Mucosa of descending colon (tissue), 3 donors: ENCODE results near the gene BASP1. TPM values are rescaled to one million over a fixed set of nuclear protein-coding genes. Genes with fewer than 3 reads are reported as not detected.

Experiments
- ATAC-seq: fragments of 200-7000 bp; cut with Tn5 transposase; one replicate; pipeline ENCODE4 v1.9.1; 2020; ENCODE audit warnings: mild to moderate bottlenecking, moderate library complexity
- DNase-seq, 3 donors: peaks; one replicate each; pipeline ENCODE4 v3.0.0-alpha.2; 2020
- H3K36me3 ChIP-seq: fragments of 200-600 bp; one replicate; pipeline ENCODE4 v1.8.0; 2021; ENCODE audit warnings: low read depth, mild to moderate bottlenecking
- H3K4me1 ChIP-seq: fragments of 200-600 bp; one replicate; pipeline ENCODE4 v1.8.0; 2021; ENCODE audit warnings: low read depth, mild to moderate bottlenecking
- H3K4me3 ChIP-seq: fragments of 200-600 bp; one replicate; pipeline ENCODE4 v1.8.0; 2021; ENCODE audit warnings: mild to moderate bottlenecking
- H3K9me3 ChIP-seq: fragments of 200-600 bp; one replicate; pipeline ENCODE4 v1.8.0; 2021; ENCODE audit warnings: mild to moderate bottlenecking
- intact Hi-C, 2 donors: fragments of 100-400 bp; cut with DNase I in 1 of 2; cut with micrococcal nuclease in 1 of 2; formaldehyde crosslinking; loops; one replicate each; pipeline versions ENCODE4 v1.11.0 to v1.11.1; 2022; cut with DNase I, micrococcal nuclease
- long read RNA-seq, 2 donors: library from polyadenylated mRNA; unstranded; transcript quantifications; one replicate each; pipeline ENCODE4 v2.0.0, GENCODE V29; 2019 to 2021
- total RNA-seq, 3 donors: library from RNA; stranded (reverse); fragmentation: NEBNext Ultra II Directional in 2 of 3; extraction: Animal tissue kit (Norgen Biotek cat#: 25700) in 2 of 3; gene quantifications; one replicate each; pipeline versions ENCODE4 v1.2.1 to v1.2.4, GENCODE V29; 2021 to 2023
- TF ChIP-seq, protein P1 (sequence below): fragments of 200-600 bp; IDR thresholded peaks from one replicate; pipeline ENCODE4 v1.8.0; 2022; ENCODE audit warnings: antibody characterized with exemption, mild to moderate bottlenecking
- donor health status: DM: no; HTN: no; CAD: no; lungs with moderate emphysema.
- donor health status: DM: no; HTN: no; CAD: no.
- donor health status: DM: no; HTN: yes; CAD: no.

Gene BASP1, protein sequence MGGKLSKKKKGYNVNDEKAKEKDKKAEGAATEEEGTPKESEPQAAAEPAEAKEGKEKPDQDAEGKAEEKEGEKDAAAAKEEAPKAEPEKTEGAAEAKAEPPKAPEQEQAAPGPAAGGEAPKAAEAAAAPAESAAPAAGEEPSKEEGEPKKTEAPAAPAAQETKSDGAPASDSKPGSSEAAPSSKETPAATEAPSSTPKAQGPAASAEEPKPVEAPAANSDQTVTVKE
- 10 to 100 TPM in 1 of 3 donors, 1 to 10 TPM in 2; 3.6 to 10.6 (median 8.6) TPM for total RNA-seq
- long read RNA-seq, donor 1, transcript BASP1-201 (2 exons, 1,878 nt) = major isoform, 9 of 9 reads
- long read RNA-seq, donor 1, partial matches to known transcripts = 0 of 9 reads
- long read RNA-seq, donor 1, other reads (novel, unspliced or antisense) = 0 of 9 reads
- long read RNA-seq, donor 2, partial matches to known transcripts = 0 of 1 reads
- long read RNA-seq, donor 2, other reads (novel, unspliced or antisense) = 1 of 1 reads

DNA sequence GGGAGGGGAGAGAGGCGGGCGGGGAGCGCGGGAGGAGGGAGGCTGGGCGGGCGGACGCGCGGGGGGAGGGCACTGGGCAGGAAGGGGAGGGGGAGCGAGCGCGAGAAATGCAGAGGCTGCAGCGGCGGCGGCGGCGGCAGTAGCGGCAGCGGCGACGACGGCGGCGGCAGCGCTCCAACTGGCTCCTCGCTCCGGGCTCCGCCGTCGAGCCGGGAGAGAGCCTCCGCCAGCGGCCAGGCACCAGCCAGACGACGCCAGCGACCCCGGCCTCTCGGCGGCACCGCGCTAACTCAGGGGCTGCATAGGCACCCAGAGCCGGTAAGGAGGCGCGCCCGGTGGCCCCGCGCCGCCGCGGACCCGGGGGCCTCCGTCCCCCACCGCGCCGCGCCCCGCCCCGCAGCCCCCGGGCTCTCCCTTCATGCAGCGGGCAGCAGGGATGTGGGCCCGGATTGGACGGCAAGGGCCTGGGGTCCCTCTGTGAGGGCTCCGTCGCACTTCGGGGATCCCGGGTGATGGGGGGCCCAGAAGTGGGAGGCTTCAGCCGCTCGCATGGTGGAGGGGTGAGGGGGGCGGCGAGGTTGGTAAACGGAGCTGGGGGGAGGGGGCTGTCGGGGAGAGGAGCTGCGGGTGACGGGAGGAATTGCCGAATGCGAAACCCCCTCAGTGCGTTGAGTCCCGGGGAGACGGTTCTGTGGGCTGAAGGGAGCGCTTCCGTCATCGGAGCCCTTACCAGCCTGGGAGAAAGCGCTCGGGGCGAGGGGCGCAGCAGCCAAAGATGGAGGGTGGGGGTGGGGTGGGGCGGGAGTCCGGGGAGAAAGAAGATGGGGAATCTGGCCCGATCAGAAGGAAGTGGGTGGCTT lies at the start of gene BASP1:
BASP1 (plus strand) TSS at position 139 of the 860 bp plus-strand sequence. CDS start 57,586 bp downstream, outside the sequence.
- DNase-seq (peak; percentile 63 to 87 (median 75)), ATAC-seq (peak; percentile 70)
- H3K4me3 ChIP-seq = peak within 1 kb of the TSS; percentile 24
- H3K4me1 ChIP-seq = peaks cover 9% of the 10 kb centered on the region
- TF ChIP-seq, protein P1, sequence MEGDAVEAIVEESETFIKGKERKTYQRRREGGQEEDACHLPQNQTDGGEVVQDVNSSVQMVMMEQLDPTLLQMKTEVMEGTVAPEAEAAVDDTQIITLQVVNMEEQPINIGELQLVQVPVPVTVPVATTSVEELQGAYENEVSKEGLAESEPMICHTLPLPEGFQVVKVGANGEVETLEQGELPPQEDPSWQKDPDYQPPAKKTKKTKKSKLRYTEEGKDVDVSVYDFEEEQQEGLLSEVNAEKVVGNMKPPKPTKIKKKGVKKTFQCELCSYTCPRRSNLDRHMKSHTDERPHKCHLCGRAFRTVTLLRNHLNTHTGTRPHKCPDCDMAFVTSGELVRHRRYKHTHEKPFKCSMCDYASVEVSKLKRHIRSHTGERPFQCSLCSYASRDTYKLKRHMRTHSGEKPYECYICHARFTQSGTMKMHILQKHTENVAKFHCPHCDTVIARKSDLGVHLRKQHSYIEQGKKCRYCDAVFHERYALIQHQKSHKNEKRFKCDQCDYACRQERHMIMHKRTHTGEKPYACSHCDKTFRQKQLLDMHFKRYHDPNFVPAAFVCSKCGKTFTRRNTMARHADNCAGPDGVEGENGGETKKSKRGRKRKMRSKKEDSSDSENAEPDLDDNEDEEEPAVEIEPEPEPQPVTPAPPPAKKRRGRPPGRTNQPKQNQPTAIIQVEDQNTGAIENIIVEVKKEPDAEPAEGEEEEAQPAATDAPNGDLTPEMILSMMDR = no peak
- no peaks in the 10 kb centered on the region for H3K36me3 ChIP-seq
- intact Hi-C loops = loop anchor here in 1 of 2 donors (10.0 kb wide), 1 partner anchor 1097 kb away; no protein-coding TSS in a partner anchor
- H3K9me3 ChIP-seq = no peaks in the 10 kb centered on the region

DNA sequence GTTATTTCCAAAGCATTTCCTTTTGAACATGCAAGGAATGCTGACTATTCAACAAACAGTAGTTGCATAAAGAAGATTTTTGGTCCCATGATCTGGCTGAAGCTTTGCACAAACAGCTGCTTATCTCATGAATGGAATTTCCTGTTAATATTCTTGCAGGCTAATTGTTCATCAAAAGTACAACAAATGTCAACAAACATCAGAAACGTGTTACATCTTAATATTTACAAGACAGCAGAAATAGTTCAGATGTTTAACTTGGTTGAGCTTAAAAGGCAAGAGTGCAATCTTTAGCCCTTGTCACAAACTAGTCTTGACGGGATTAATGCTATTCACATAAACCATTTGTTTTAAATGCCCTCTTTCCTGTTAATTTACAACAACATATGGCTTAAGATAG lies 47.9 kb upstream of the BASP1 start:
- TF ChIP-seq, protein P1 = no peak
- DNase-seq (no peak), ATAC-seq (no peak)
- intact Hi-C loops = no loop called here
- H3K36me3 ChIP-seq = no peaks in the 10 kb centered on the region
- H3K4me1 ChIP-seq = no peaks in the 10 kb centered on the region
- H3K4me3 ChIP-seq = no peak overlapping the region
- H3K9me3 ChIP-seq = no peaks in the 10 kb centered on the region

DNA sequence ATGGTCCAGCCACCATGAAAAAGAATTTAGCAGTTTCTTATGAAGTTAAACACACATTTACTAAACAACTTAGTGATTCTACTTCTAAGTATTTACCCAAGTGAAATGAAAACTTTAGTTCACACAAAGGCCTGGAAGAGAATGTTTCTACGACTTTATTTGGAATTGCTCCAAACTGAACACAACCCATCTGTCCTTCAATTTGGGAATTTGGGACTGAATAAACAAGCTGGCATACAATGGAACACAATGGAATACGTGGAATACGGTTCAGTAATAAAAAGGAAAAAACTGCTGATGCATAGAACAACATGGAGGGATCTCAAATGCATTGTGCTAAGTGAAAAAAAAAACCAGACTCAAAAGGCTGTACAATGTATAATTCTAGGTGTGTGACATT lies 44.6 kb upstream of the BASP1 start:
- TF ChIP-seq, protein P1 = no peak
- no peak for ATAC-seq
- Histone ChIP-seq H3K9me3 (no peaks in the 10 kb centered on the region), H3K36me3 (no peaks in the 10 kb centered on the region), H3K4me1 (no peaks in the 10 kb centered on the region), H3K4me3 (no peak overlapping the region)
- no peak for DNase-seq
- intact Hi-C loops = no loop called here

DNA sequence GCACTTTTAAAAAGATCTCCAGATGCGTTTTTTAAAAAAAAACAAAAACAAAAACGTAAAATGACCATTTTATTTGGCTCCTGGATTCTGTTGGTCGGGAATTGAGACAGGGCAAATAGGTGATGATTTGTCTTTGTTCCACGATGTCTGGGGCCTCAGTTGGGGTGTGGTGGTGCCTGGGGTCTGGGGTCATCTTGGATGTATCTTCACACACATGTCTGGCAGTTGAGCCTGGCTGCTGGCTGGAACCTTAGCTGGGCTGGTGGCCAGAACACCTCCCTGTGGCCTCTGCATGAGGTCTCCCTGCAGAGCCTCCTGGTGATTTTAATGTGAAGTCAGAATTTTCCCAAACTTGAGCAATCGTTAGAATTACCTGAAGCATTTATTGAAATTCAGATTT lies 42.5 kb upstream of the BASP1 start:
- no peaks in the 10 kb centered on the region for H3K36me3 ChIP-seq
- intact Hi-C loops = no loop called here

More for the DNA sequence above, 42.5 kb upstream of the BASP1 start:
- ATAC-seq (no peak), DNase-seq (no peak)
- no peak overlapping the region for H3K4me3 ChIP-seq
- H3K9me3 ChIP-seq = no peaks in the 10 kb centered on the region
- TF ChIP-seq, protein P1 = no peak
- H3K4me1 ChIP-seq = no peaks in the 10 kb centered on the region
